GM13977 (cell line): ENCODE measurements around the gene FNDC11.
"Not testable (repeated sequence)": the region's sequence is repeated elsewhere in the genome, so short reads cannot be mapped to it uniquely, and the experiment has no call there.

Source experiments
- DNase-seq: peaks from one replicate; pipeline ENCODE4 v3.0.0; 2012; ENCODE audit warnings: low spot score
- CTCF ChIP-seq: IDR thresholded peaks from 2 replicates; pipeline ENCODE4 v1.5.1; 2012; ENCODE audit warnings: mild to moderate bottlenecking, control low read depth; ENCODE audit not compliant: insufficient read depth; ENCODE audit errors: extremely low read depth, missing control alignments
- in situ Hi-C: fragments of 300-500 bp; cut with MboI; formaldehyde crosslinking; loops from one replicate; pipeline ENCODE4 v1.12.0; 2022; ENCODE audit warnings: low sequenced_read_pairs, low pct_unique_long_range_greater_than_20kb, mixed read lengths, inconsistent platforms; ENCODE audit not compliant: unreplicated experiment

The FNDC11 gene

DNA sequence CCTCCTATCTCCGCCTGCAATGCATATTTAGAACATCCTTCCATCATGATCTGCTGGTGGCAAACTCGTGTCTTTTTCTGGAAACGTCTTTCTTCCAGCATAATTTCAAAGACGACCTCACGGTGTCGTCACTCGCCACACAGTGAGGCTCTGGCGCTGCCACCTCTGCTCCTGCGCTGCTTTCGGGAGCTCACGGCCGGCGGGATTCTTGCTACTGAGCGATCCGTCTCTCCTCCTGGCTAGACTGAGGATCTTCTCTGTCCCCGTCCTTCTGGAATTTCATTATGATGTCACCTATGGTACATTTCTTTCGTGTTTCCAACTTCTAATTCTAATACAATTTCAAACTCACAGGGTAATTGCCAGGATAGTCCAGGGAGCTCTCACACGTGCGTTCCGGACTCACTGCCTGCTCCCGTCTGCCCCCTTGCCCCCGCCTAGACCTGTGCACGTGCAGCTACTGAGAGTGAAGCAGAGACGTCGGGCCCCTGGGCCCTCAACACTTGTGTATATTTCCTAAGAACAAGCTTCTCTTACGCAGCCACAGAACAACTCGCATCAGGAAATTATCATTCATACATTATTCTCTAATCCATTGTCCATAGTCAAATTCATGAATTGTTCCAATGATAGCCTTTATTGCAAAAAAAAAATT is 45.6 kb downstream of the FNDC11 start:
- TF ChIP-seq CTCF: no peak
- DNase-seq: no peak
- in situ Hi-C loops: no loop called here

DNA sequence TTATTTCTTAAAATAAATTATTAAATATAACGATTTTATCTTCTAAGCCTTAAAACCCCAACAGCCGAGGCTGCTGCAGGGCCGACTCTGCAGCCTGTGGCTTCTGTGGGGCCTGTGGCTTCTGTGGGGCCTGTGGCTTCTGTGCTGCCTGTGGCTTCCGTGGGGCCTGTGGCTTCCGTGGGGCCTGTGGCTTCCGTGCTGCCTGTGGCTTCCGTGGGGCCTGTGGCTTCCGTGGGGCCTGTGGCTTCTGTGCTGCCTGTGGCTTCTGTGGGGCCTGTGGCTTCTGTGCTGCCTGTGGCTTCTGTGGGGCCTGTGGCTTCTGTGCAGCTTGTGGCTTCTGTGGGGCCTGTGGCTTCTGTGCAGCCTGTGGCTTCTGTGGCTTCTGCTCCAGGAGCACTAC is 47.7 kb downstream of the FNDC11 start:
- DNase-seq, in situ Hi-C loops: not testable (repeated sequence)

DNA sequence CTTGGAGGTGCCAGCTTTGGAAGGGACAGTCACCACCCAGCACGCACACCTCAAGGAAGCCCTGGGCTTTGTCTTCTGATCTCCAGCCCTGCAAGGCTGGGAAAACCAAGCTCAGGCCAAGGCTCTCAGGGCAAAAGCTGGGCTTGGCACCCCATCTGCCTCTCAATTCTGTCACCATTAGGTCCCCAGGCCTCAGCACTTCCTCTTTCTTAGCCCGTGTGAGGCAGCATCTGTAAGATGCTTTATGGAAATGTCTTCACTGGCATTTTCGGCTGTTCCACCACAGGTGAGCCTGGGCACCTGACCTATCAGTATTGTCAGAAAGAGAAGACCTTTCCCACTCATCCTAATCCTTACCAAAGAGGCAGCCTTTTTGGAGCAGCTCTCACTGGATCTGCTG is 48.4 kb downstream of the FNDC11 start:
- no peak for DNase-seq
- no peak for TF ChIP-seq CTCF
- in situ Hi-C loops: no loop called here
